PC-3 (cell line): ENCODE data around the gene CSNK1G1.

Source experiments
- EZH2 ChIP-seq: fragments of 300-600 bp; sonication (generic); IDR thresholded peaks from one replicate; pipeline ENCODE4 v1.6.1; 2017; ENCODE audit warnings: antibody characterized with exemption, mild to moderate bottlenecking, low read length; ENCODE audit not compliant: unreplicated experiment
- TF ChIP-seq, protein P1 (sequence below): fragments of 300-600 bp; sonication (generic); conservative IDR thresholded peaks from 2 replicates; pipeline ENCODE4 v1.5.1; 2017; ENCODE audit warnings: antibody characterized with exemption, low read depth, mild to moderate bottlenecking, low read length

DNA sequence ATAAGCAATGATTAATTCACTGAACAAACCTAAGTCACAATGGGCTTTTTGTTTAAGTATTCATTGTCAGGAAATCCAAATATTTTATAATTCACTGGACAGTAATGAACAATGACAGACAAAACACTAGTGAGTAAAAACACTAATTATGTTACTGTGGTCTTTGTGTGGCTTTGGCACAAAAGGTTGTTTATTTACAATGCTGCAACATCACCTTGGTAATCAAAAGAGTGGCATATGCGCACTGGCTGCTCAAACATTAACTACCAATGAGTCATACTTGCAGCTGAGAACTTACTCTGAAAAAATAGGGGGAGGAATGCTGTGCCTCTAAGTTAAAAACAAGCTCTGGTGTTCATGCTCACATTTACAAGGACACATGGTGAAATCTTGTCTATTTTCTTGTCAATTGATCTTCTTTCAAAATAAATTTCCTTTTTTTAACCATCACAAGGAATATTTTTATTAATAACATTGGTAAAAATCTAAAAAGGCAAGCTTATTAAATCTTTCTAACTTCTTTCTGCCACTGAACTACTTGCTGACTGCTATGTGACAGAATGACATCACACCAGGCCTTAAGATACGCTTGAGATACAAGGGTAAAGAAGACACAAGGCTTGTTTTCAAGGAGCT, 107.9 kb downstream of the CSNK1G1 start:
- no peak for TF ChIP-seq EZH2
- TF ChIP-seq, protein P1, sequence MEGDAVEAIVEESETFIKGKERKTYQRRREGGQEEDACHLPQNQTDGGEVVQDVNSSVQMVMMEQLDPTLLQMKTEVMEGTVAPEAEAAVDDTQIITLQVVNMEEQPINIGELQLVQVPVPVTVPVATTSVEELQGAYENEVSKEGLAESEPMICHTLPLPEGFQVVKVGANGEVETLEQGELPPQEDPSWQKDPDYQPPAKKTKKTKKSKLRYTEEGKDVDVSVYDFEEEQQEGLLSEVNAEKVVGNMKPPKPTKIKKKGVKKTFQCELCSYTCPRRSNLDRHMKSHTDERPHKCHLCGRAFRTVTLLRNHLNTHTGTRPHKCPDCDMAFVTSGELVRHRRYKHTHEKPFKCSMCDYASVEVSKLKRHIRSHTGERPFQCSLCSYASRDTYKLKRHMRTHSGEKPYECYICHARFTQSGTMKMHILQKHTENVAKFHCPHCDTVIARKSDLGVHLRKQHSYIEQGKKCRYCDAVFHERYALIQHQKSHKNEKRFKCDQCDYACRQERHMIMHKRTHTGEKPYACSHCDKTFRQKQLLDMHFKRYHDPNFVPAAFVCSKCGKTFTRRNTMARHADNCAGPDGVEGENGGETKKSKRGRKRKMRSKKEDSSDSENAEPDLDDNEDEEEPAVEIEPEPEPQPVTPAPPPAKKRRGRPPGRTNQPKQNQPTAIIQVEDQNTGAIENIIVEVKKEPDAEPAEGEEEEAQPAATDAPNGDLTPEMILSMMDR, result no peak
